ENCODE results near the gene TM7SF2. TPM values are rescaled to one million over a fixed set of nuclear protein-coding genes. Genes with fewer than 3 reads are reported as not detected.

TM7SF2 gene
- total and polyA plus RNA-seq, 2 of the 8 experiments (the other 6 are each of a cell fraction or from before 2014, with no cell fraction given), result 40.1 to 96.0 TPM

GRCh38 chr11:65111744-65112545, at the start of gene TM7SF2 (continued):
- TF ChIP-seq BCL11A (IDR thresholded peaks at IDR 0.05; ENCODE audit: low read depth in 2 of 2, low read length in 2 of 2) (no peak), POU5F1 (IDR thresholded peaks at IDR 0.05; ENCODE audit: low read depth, low read length) (no peak), HDAC2 (IDR thresholded peaks at IDR 0.05; ENCODE audit: borderline replicate concordance in 1 of 2, low read depth in 2 of 2, low read length in 2 of 2) (no peak), CHD2 (IDR thresholded peaks at IDR 0.05; ENCODE audit: low read length) (no peak), SP1 (IDR thresholded peaks at IDR 0.05; ENCODE audit: low read depth, low read length) (peak; percentile 66; the same call in 1 of the 2 replicates), POLR2AphosphoS5 (IDR thresholded peaks at IDR 0.05; ENCODE audit: low read depth, low read length) (peak; percentile 92), TCF12 (IDR thresholded peaks at IDR 0.05; ENCODE audit: low read depth, low read length) (no peak), SP4 (IDR thresholded peaks at IDR 0.05; ENCODE audit: low read length) (no peak), TAF7 (optimal IDR thresholded peaks at IDR 0.05; ENCODE audit: borderline replicate concordance, low read depth, low read length) (peak; percentile 90), RNF2 (IDR thresholded peaks at IDR 0.05; ENCODE audit: borderline replicate concordance, low read depth, low read length, missing control alignments, poor library complexity, severe bottlenecking) (no peak), SP2 (IDR thresholded peaks at IDR 0.05; ENCODE audit: low read length) (no peak), E2F6 (IDR thresholded peaks at IDR 0.05) (no peak; the same call in 1 of the 2 replicates), RBBP5 (IDR thresholded peaks at IDR 0.05; ENCODE audit: borderline replicate concordance, low read depth, low read length) (no peak), RFX5 (IDR thresholded peaks at IDR 0.05; ENCODE audit: borderline replicate concordance, low read depth, low read length) (no peak), RAD21 (IDR thresholded peaks at IDR 0.05 in 1 of 2, conservative IDR thresholded peaks at IDR 0.05 in 1 of 2; ENCODE audit: low read depth in 2 of 2, low read length in 2 of 2) (no peak), SIRT6 (IDR thresholded peaks at IDR 0.05; ENCODE audit: low read length) (no peak), YY1 (IDR thresholded peaks at IDR 0.05; ENCODE audit: low read depth, low read length) (no peak), SUZ12 (IDR thresholded peaks at IDR 0.05; ENCODE audit: low read length) (no peak)
